HG03342 (cell line): ENCODE measurements around the gene VEGFA.

Experiments used
- ATAC-seq: cut with Tn5 transposase; IDR thresholded peaks from one replicate; pipeline ENCODE4 v1.9.1; 2021; ENCODE audit warnings: mild to moderate bottlenecking, moderate library complexity; ENCODE audit not compliant: unreplicated experiment

The VEGFA gene

GRCh38 chr6:43771858-43772680, 2.1 kb downstream of the VEGFA start:
- ATAC-seq = peak; percentile 32

- ATAC-seq = no peak
These were observed 2.7 kb downstream of the VEGFA start for GRCh38 chr6:43772681-43773049.

GRCh38 chr6:43773050-43773979, 3.3 kb downstream of the VEGFA start:
- no peak for ATAC-seq

- ATAC-seq = no peak
These were observed 4.2 kb downstream of the VEGFA start for GRCh38 chr6:43773980-43774775.

- no peak for ATAC-seq
These were observed 4.9 kb downstream of the VEGFA start for GRCh38 chr6:43774776-43775534.

GRCh38 chr6:43775535-43775885, 5.5 kb downstream of the VEGFA start:
- no peak for ATAC-seq

- no peak for ATAC-seq
These were observed 6.2 kb downstream of the VEGFA start for GRCh38 chr6:43776115-43776798.

GRCh38 chr6:43776799-43777776, 7.1 kb downstream of the VEGFA start:
- no peak for ATAC-seq

- no peak for ATAC-seq
These were observed 8.3 kb downstream of the VEGFA start for GRCh38 chr6:43778131-43778855.

GRCh38 chr6:43778976-43779851, 9.2 kb downstream of the VEGFA start:
- ATAC-seq = no peak

- ATAC-seq = no peak
These were observed 9.8 kb downstream of the VEGFA start for GRCh38 chr6:43779852-43780236.

GRCh38 chr6:43780293-43780692, 10.3 kb downstream of the VEGFA start:
- ATAC-seq = no peak

GRCh38 chr6:43780941-43781928, 11.2 kb downstream of the VEGFA start:
- ATAC-seq = no peak

GRCh38 chr6:43781941-43782704, 12.1 kb downstream of the VEGFA start:
- ATAC-seq = no peak
